Measurements from ENCODE around the gene SPECC1. TPM values are rescaled to one million over a fixed set of nuclear protein-coding genes. Genes with fewer than 3 reads are reported as not detected.
A peak's percentile ranks its signal among the peaks of the same experiment; 100 is the strongest.

SPECC1 gene
- total RNA-seq, 2 donors from 2014 or later = 10.3 to 13.5 TPM

DNA sequence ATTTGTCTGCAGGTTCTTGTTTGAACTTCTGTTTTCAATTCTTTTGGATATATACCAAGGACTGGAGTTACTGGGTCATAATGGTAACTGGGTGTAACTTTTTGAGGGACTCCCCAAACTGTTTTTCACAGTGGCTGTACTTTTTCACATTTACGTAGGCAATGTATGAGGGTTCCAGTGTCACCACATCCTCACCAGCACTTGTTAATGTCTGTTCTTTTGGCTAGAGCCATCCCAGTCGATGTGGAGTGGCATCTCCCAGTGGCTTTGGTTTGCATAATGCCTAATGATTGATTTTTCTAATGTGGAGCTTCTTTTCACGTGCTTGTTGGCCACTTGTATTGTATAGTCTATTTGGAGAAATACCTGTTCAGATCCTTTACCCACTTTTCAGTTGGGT is 59.3 kb downstream of the SPECC1 start:
- H3K4me3 ChIP-seq = no peak overlapping the region
- H3K36me3 ChIP-seq = no peaks in the 10 kb centered on the region
- H3K9me3 ChIP-seq = no peaks in the 10 kb centered on the region
- no peak overlapping the region for H3K27ac ChIP-seq
- no peaks in the 10 kb centered on the region for H3K27me3 ChIP-seq
- no peak for DNase-seq (ENCODE audit: low spot score)
- TF ChIP-seq, protein P1, sequence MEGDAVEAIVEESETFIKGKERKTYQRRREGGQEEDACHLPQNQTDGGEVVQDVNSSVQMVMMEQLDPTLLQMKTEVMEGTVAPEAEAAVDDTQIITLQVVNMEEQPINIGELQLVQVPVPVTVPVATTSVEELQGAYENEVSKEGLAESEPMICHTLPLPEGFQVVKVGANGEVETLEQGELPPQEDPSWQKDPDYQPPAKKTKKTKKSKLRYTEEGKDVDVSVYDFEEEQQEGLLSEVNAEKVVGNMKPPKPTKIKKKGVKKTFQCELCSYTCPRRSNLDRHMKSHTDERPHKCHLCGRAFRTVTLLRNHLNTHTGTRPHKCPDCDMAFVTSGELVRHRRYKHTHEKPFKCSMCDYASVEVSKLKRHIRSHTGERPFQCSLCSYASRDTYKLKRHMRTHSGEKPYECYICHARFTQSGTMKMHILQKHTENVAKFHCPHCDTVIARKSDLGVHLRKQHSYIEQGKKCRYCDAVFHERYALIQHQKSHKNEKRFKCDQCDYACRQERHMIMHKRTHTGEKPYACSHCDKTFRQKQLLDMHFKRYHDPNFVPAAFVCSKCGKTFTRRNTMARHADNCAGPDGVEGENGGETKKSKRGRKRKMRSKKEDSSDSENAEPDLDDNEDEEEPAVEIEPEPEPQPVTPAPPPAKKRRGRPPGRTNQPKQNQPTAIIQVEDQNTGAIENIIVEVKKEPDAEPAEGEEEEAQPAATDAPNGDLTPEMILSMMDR (IDR thresholded peaks at IDR 0.05) = no peak
- peaks cover 0 to 46% of the 10 kb centered on the region in 2 donors for H3K4me1 ChIP-seq

DNA sequence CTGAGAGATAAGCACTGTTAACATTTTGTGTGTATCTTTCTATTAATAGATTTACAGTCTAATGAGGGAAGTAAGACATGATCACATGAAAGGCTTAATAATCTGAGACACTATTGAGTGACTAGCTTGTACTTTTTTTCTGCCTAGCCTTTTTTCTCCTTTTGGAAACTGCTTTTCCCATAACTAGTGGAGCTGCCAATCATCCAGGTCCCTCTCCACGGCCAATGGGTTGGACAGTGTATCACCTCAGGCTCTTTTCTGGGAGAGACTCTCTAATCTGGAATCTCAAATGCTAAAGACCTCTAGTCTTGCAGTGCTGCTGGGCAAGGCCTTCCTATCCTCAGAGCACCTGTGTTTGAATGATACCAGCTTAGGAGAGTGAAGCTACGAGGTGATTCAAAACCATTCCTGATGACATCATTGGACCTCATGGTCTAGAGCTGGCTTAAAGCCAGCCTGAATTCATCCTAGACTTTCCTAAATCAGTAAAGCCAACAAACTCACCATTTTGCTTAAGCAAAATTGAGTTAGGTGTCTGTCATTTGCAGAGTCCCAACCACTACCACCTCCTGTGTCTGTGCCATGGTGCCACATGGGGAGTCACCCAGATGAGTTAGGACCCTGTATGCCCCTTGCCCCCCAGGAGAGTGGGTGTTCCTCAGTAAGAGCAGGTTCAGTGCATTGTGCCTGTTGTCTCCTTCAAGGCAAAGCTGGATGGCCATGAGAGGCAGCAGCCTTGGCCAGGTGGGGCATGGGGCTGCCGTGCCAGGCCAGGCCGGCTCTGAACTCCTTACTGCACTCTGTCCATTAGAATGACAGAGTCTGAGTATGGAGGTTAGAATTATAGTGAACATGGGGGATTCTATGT is 62.9 kb downstream of the SPECC1 start:
- H3K27ac ChIP-seq = no peak overlapping the region
- H3K4me1 ChIP-seq = peaks cover 0 to 20% of the 10 kb centered on the region in 2 donors
- H3K9me3 ChIP-seq = no peaks in the 10 kb centered on the region
- no peak for DNase-seq (ENCODE audit: low spot score)
- no peaks in the 10 kb centered on the region for H3K27me3 ChIP-seq
- no peak overlapping the region for H3K4me3 ChIP-seq
- no peaks in the 10 kb centered on the region for H3K36me3 ChIP-seq
- TF ChIP-seq, protein P1 (IDR thresholded peaks at IDR 0.05) = no peak

DNA sequence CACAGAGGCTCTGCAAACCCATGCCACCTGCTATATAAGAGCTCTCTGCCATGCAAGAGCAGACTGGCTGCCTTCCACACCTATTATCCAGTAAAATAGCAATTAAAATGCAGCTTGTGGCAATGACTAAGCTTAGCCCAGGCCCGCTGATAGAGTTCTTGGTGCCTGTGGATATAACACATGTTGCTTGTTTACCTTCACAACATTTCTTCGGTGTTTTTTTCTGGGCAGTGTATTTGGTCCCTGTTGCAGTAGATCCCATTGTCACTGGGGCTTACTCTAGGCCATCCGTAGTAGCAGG is 63.5 kb downstream of the SPECC1 start:
- Histone ChIP-seq H3K9me3 (no peaks in the 10 kb centered on the region), H3K4me3 (no peak overlapping the region), H3K27me3 (no peaks in the 10 kb centered on the region), H3K27ac (no peak overlapping the region), H3K4me1 (peaks cover 0 to 20% of the 10 kb centered on the region in 2 donors), H3K36me3 (no peaks in the 10 kb centered on the region)
- no peak for DNase-seq (ENCODE audit: low spot score)
- TF ChIP-seq, protein P1 (IDR thresholded peaks at IDR 0.05) = no peak

DNA sequence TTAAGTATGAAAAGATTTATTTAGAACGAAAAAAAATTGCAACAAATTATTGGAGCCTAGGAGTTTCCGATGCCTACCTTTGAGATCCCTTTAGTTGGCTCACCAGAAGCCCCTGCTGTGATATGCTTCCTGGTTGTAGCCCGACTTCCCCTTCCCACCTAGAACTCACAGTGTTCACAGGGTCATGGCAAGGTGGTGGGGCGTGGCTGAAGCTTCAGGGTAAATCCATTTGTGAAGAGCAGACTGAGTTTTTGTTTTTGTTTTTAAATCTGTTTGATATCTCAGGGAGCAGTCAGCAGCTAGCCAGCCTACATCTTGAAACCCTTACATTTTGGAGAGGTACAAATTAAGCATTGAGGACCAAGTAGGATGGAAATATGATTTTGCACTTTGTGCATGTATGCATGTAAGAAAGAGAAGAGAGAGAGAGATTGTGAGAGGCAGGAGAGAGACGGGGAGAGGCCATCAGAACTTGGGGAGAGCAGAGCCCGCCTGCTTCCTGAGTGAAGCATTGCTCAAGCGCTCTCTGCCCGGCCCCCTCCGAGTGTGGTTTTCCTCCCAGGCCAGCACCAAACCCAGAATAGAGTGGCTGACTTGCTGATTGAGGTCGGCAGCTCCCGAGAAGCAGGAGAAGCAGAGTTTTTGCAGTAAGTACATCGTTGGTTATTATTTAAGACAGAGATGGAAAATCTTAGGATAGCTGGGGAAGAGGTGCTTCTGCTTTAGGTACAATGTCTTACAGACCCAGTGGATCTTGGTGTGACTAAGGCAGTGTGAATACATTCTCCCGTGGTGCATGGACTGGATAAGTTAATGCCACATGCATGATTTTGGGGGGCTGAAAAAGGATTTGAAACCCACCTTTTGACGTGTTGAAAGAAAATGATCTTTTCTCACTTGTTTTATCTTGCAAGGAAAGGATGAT is 64.2 kb downstream of the SPECC1 start:
- Histone ChIP-seq H3K36me3 (no peaks in the 10 kb centered on the region), H3K27me3 (no peaks in the 10 kb centered on the region), H3K4me1 (peaks cover 0 to 20% of the 10 kb centered on the region in 2 donors), H3K27ac (peak overlapping the region; percentile 41 to 43), H3K9me3 (no peaks in the 10 kb centered on the region), H3K4me3 (peak overlapping the region; percentile 9 to 31)
- peak; percentile 76 for DNase-seq (ENCODE audit: low spot score)
- TF ChIP-seq, protein P1 (IDR thresholded peaks at IDR 0.05) = no peak

DNA sequence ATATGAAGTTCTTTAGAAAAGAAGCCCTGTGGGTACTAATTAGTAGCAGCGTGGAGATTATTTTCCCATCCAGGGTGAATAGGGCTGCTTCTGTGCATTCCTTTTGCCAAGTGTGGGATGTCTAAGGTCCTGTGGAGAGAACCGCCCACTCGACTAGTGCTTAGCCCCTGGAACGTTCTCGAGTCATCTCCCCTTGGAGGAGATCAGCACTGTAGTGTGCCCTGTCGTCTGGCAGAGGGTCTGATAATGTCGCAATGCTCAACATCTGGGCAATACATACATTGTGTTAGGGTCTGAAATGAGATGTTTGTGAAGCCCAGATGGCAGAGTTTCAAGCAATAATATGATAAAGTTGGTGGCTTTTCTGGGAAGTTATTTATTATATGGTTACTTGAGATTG is 64.8 kb downstream of the SPECC1 start:
- Histone ChIP-seq H3K4me1 (peaks cover 0 to 20% of the 10 kb centered on the region in 2 donors), H3K4me3 (peak overlapping the region; percentile 9 to 31), H3K27me3 (no peaks in the 10 kb centered on the region), H3K27ac (peak overlapping the region; percentile 41 to 43), H3K9me3 (no peaks in the 10 kb centered on the region), H3K36me3 (no peaks in the 10 kb centered on the region)
- no peak for DNase-seq (ENCODE audit: low spot score)
- TF ChIP-seq, protein P1 (IDR thresholded peaks at IDR 0.05) = no peak
